GM18868 (cell line): ENCODE measurements around the gene RPL41.
"Not testable (repeated sequence)": the region's sequence is repeated elsewhere in the genome, so short reads cannot be mapped to it uniquely, and the experiment has no call there.

Experiments used
- ATAC-seq: cut with Tn5 transposase; IDR thresholded peaks from one replicate; pipeline ENCODE4 v1.9.1; 2021; ENCODE audit warnings: mild to moderate bottlenecking, moderate library complexity; ENCODE audit not compliant: unreplicated experiment

Gene RPL41

GRCh38 chr12:56116267-56117081, at the start of gene RPL41:
Gene RPL41, plus strand, starts transcription at chr12:56116633.
- ATAC-seq, result peak; percentile 36

GRCh38 chr12:56071648-56072047, 44.8 kb upstream of the RPL41 start:
- no peak for ATAC-seq

- ATAC-seq, result no peak
Measured at GRCh38 chr12:56074396-56074795, 42.0 kb upstream of the RPL41 start.

DNA sequence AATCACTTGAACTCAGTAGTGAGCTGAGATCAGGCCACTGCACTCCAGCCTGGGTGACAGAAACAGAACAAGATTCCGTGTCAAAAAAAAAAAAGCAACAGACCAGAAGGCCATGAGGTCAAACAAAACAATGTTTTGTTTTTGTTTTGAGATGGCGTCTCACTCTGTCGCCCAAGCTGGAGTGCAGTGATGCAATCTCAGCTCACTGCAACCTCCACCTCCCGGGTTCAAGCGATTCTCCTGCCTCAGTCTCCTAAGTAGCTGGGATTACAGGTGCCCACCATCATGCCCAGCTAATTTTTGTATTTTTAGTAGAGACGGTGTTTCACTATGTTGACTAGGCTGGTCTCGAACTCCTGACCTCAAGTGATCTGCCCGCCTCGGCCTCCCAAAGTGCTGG, 38.5 kb upstream of the RPL41 start:
- ATAC-seq, result not testable (repeated sequence)

DNA sequence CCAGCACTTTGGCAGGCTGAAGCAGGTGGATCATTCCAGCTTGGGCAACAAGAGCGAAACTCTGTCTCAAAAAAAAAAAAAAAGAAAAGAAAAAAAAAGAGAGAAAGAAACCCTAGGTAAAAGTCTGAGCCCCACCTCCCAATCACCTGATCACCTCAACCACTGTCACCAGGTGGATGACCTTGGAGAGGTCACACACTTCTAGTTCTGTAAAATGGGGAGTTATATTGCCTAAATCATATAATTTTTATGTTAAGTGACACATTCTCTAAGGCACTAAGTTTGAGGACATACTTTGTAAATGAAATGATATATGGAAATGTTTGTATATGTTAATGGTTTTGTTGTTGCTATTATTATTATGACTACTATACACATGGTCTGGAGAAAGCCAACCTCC, 38.0 kb upstream of the RPL41 start:
- ATAC-seq, result no peak

- peak; percentile 70 for ATAC-seq
Measured at GRCh38 chr12:56078931-56079722, 37.3 kb upstream of the RPL41 start.

DNA sequence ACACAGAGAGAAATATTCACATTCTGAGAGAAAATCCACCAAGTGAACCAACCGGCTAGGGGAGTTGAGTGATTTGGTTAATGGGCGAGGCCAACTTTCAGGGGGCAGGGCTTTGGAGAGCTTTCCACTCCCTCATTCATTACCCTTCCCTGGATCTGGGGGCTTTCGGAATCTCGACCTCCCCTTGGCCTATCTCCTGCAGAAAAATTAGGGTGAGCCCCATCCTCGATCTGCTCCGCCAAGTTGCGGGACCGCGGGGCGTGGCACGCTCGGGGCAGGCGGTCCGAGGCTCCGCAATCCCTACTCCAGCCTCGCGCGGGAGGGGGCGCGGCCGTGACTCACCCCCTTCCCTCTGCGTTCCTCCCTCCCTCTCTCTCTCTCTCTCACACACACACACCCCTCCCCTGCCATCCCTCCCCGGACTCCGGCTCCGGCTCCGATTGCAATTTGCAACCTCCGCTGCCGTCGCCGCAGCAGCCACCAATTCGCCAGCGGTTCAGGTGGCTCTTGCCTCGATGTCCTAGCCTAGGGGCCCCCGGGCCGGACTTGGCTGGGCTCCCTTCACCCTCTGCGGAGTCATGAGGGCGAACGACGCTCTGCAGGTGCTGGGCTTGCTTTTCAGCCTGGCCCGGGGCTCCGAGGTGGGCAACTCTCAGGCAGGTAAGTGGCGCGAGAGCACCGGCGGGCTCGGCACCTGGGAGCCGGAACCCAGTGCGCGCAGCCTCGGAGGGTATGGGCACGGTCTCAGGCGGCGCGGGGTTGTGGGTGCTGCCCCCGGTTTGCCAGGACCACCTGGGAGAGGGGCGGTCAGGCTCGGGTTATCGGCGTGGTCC, 36.5 kb upstream of the RPL41 start, which contains the start of gene ERBB3:
TSS of gene ERBB3 (plus strand) at position 443 of the 833 bp plus-strand sequence. CDS start at position 579, 136 bp downstream.
- no peak for ATAC-seq

DNA sequence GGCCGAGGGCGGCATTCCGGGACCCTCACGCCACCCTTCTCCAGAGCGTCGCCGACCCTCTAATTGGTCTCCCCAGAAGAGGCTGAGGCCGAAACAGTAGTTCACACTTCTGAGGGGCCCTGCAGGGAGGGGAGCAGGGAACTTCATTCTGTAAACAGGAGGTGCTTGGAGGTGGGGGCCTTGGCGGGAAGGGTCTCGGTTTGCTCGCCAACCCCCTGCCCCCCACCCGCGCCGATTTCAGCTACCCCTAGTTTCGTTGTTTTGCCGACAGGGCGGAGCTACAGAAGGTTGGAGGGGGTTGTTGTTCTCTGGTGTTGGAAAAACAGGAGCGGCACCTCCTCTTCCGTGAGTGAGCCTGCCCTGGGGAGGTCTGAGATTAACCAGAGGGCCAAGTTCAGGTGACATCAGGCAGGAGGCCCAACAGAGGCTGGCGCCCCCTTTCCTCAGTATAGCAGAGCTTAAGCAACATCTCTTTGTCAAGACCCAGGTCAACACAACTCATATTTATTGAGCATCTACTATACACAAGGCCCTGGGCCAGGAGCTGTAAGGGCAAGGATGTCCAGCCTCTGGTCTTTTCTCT, 35.8 kb upstream of the RPL41 start:
- no peak for ATAC-seq

GRCh38 chr12:56081393-56082347, 34.8 kb upstream of the RPL41 start:
- no peak for ATAC-seq

DNA sequence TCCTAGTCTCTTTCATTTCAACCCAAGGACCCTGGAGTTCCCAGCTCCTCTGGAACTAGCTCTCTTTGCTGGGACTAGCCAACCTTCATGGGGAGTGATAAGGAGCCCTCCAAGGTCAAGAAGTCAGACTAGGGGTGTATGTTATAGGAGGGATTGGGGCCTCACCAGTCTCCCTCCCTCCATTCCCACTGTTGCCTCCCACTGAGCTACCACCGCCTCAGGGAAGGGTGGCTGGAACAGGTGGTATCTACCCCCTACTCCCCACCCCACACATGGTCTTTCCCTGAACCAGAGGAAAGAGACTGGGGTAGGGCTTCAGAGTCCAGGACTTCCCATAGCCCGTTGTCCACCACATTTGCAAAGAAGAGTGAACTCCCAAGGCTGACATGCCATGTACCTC, 34.1 kb upstream of the RPL41 start:
- ATAC-seq, result no peak

DNA sequence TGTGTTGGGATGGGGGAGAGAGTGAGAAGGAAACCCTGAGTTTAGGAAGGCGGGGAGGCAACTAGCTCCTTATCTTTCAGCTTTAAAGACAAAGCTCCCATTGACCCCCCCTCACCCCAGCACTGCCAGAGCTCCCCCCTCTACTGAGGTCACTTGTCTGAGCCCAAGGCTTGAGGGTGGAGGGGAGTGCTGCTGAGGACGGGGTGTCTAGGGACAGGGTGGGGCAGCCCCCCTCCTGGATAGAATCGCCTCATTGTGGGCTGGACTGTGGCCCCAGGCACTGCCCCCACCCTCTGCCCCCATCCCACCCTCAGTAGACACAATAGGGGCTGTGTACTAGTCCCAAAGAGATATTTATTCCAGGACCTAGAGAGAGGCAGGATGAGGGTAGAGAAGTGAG, 33.5 kb upstream of the RPL41 start:
- no peak for ATAC-seq

- no peak for ATAC-seq
Measured at GRCh38 chr12:56084958-56085543, 31.4 kb upstream of the RPL41 start.

- no peak for ATAC-seq
Measured at GRCh38 chr12:56086096-56086495, 30.3 kb upstream of the RPL41 start.

GRCh38 chr12:56086608-56087007, 29.8 kb upstream of the RPL41 start:
- ATAC-seq, result no peak

GRCh38 chr12:56087220-56087619, 29.2 kb upstream of the RPL41 start:
- no peak for ATAC-seq

DNA sequence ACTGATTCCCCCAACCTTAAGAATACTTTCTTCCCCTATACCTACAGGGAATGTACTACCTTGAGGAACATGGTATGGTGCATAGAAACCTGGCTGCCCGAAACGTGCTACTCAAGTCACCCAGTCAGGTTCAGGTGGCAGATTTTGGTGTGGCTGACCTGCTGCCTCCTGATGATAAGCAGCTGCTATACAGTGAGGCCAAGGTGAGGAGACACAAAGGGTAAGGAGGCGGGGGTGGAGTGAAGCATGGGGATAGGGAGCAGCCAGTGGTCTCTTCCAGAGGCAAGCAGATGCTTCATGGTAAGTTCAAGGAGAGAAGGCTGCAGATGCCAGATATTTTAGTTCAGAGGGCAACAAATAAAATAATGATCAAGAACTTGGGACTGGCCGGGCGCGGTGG, 18.7 kb upstream of the RPL41 start:
- no peak for ATAC-seq

GRCh38 chr12:56098592-56098991, 17.8 kb upstream of the RPL41 start:
- no peak for ATAC-seq

DNA sequence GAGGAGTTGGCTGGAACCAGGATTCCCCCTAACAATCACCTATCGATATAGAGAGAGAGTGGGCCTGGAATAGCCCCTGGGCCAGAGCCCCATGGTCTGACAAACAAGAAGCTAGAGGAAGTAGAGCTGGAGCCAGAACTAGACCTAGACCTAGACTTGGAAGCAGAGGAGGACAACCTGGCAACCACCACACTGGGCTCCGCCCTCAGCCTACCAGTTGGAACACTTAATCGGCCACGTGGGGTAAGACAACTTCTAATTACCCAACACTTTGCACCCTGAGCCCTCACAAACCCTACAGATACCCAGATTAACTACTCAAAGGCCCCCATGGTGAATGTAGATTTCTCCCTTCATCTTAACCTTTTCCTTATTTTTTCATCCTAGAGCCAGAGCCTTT, 16.6 kb upstream of the RPL41 start:
- no peak for ATAC-seq

DNA sequence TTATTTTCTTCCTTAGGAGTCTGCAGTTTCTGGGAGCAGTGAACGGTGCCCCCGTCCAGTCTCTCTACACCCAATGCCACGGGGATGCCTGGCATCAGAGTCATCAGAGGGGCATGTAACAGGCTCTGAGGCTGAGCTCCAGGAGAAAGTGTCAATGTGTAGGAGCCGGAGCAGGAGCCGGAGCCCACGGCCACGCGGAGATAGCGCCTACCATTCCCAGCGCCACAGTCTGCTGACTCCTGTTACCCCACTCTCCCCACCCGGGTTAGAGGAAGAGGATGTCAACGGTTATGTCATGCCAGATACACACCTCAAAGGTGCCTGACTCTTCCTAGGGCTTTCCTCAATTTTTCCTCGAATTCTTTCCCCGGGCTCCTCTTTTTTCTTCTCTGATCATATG, 15.4 kb upstream of the RPL41 start:
- no peak for ATAC-seq
